ENCODE results near the gene FRY. TPM values are rescaled to one million over a fixed set of nuclear protein-coding genes. Genes with fewer than 3 reads are reported as not detected.

Gene FRY
- total RNA-seq, 2 experiments from 2014 or later, result 3.0 to 7.0 TPM

- no peaks in the 10 kb centered on the region for H4K20me1 ChIP-seq (ENCODE audit: insufficient read depth, low read length)
- no peaks in the 10 kb centered on the region for H3K9me3 ChIP-seq (ENCODE audit: low read length)
- ChIA-PET CTCF (ENCODE audit: unreplicated experiment) (no interaction called here), POLR2A (interaction anchor here (1.0 to 1.5 kb wide), 2 partner anchors 10 to 40 kb away, joined by 6 to 10 read pairs; no protein-coding TSS in a partner anchor)
- no peak overlapping the region for H3K4me2 ChIP-seq (ENCODE audit: low read length)
- peaks cover 16% of the 10 kb centered on the region for H3K4me1 ChIP-seq (ENCODE audit: insufficient read depth, low read length, poor library complexity, severe bottlenecking)
- no TSS peak for BruUV-seq (replicated peaks)
- no peaks in the 10 kb centered on the region for H3K79me2 ChIP-seq (ENCODE audit: insufficient read depth, low read depth, low read length)
- no peaks in the 10 kb centered on the region for H3K9me2 ChIP-seq (ENCODE audit: insufficient read depth, low read length)
- no peak overlapping the region for H2AFZ ChIP-seq (ENCODE audit: low read length)
- H3K4me3 ChIP-seq (ENCODE audit: low read depth, low read length, poor library complexity, severe bottlenecking), result no peak overlapping the region
- no peaks in the 10 kb centered on the region for H3K36me3 ChIP-seq (ENCODE audit: insufficient read depth, low read length)
- TF ChIP-seq CTCF (conservative IDR thresholded peaks at IDR 0.05; ENCODE audit: low read length), result no peak
- TF ChIP-seq EZH2phosphoT487 (IDR thresholded peaks at IDR 0.05; ENCODE audit: borderline replicate concordance, low read depth, low read length), result no peak
- intact Hi-C loops (cut with micrococcal nuclease; ENCODE audit: unreplicated experiment), result loop anchor here (10.0 kb wide), 1 partner anchor 382 kb away; the partner anchor contains the start of gene N4BP2L1
- no peak for DNase-seq (ENCODE audit: low spot score)
- H3K27ac ChIP-seq (ENCODE audit: low read depth, low read length, poor library complexity, severe bottlenecking), result no peak overlapping the region
Measured at GRCh38 chr13:32042551-32042950, 11.0 kb downstream of the FRY start.

- Histone ChIP-seq H4K20me1 (ENCODE audit: insufficient read depth, low read length) (no peaks in the 10 kb centered on the region), H3K79me2 (ENCODE audit: insufficient read depth, low read depth, low read length) (no peaks in the 10 kb centered on the region), H2AFZ (ENCODE audit: low read length) (no peak overlapping the region), H3K36me3 (ENCODE audit: insufficient read depth, low read length) (no peaks in the 10 kb centered on the region), H3K9me2 (ENCODE audit: insufficient read depth, low read length) (no peaks in the 10 kb centered on the region), H3K4me3 (ENCODE audit: low read depth, low read length, poor library complexity, severe bottlenecking) (no peak overlapping the region), H3K27ac (ENCODE audit: low read depth, low read length, poor library complexity, severe bottlenecking) (no peak overlapping the region), H3K4me1 (ENCODE audit: insufficient read depth, low read length, poor library complexity, severe bottlenecking) (peaks cover 32% of the 10 kb centered on the region), H3K4me2 (ENCODE audit: low read length) (no peak overlapping the region), H3K9me3 (ENCODE audit: low read length) (no peaks in the 10 kb centered on the region)
- ChIA-PET POLR2A (no interaction called here), CTCF (ENCODE audit: unreplicated experiment) (no interaction called here)
- intact Hi-C loops (cut with micrococcal nuclease; ENCODE audit: unreplicated experiment), result loop anchor here (10.0 kb wide), 1 partner anchor 380 kb away; the partner anchor contains the start of gene N4BP2L1
- BruUV-seq (replicated peaks), result no TSS peak
- TF ChIP-seq CTCF (conservative IDR thresholded peaks at IDR 0.05; ENCODE audit: low read length), result no peak
- no peak for TF ChIP-seq EZH2phosphoT487 (IDR thresholded peaks at IDR 0.05; ENCODE audit: borderline replicate concordance, low read depth, low read length)
- no peak for DNase-seq (ENCODE audit: low spot score)
Measured at GRCh38 chr13:32044446-32044845, 12.9 kb downstream of the FRY start.

- Histone ChIP-seq H3K9me3 (ENCODE audit: low read length) (no peaks in the 10 kb centered on the region), H4K20me1 (ENCODE audit: insufficient read depth, low read length) (no peaks in the 10 kb centered on the region), H3K79me2 (ENCODE audit: insufficient read depth, low read depth, low read length) (no peaks in the 10 kb centered on the region), H2AFZ (ENCODE audit: low read length) (peak overlapping the region; percentile 95; the same call in 1 of the 2 replicates), H3K27ac (ENCODE audit: low read depth, low read length, poor library complexity, severe bottlenecking) (peak overlapping the region; percentile 61), H3K4me1 (ENCODE audit: insufficient read depth, low read length, poor library complexity, severe bottlenecking) (peaks cover 32% of the 10 kb centered on the region), H3K4me3 (ENCODE audit: low read depth, low read length, poor library complexity, severe bottlenecking) (no peak overlapping the region), H3K4me2 (ENCODE audit: low read length) (no peak overlapping the region), H3K36me3 (ENCODE audit: insufficient read depth, low read length) (no peaks in the 10 kb centered on the region), H3K9me2 (ENCODE audit: insufficient read depth, low read length) (no peaks in the 10 kb centered on the region)
- ChIA-PET POLR2A (interaction anchor here (0.9 to 1.9 kb wide), 5 partner anchors 9 to 16 kb away, joined by 3 to 16 read pairs (median 6); partner anchors contain the start of gene FRY), CTCF (ENCODE audit: unreplicated experiment) (interaction anchor here (0.7 kb wide), 1 partner anchor 11 kb away, joined by 3 read pairs; no protein-coding TSS in a partner anchor)
- no peak for TF ChIP-seq CTCF (conservative IDR thresholded peaks at IDR 0.05; ENCODE audit: low read length)
- TF ChIP-seq EZH2phosphoT487 (IDR thresholded peaks at IDR 0.05; ENCODE audit: borderline replicate concordance, low read depth, low read length), result no peak
- BruUV-seq (replicated peaks), result no TSS peak
- intact Hi-C loops (cut with micrococcal nuclease; ENCODE audit: unreplicated experiment), result loop anchor here (10.0 kb wide), 1 partner anchor 379 kb away; the partner anchor contains the start of gene N4BP2L1
- DNase-seq (ENCODE audit: low spot score), result no peak
Measured at GRCh38 chr13:32045537-32045936, 14.0 kb downstream of the FRY start.
